CD14-positive monocyte (primary cell): ENCODE measurements around the gene OGFOD3. TPM values are rescaled to one million over a fixed set of nuclear protein-coding genes. Genes with fewer than 3 reads are reported as not detected.

Experiments
- DNase-seq, 3 donors: peaks; one replicate each; pipeline ENCODE4 v3.0.0-alpha.2; 2011 to 2022
- H2AFZ ChIP-seq: 2 replicates; pipeline ENCODE4 v1.6.0; 2012; ENCODE audit warnings: mild to moderate bottlenecking, low read depth, low read length, inconsistent platforms; ENCODE audit not compliant: insufficient read depth, poor library complexity, severe bottlenecking
- H3K27ac ChIP-seq, 2 donors: 1 replicate in 1 of 2; 2 replicates in 1 of 2; pipeline ENCODE4 v1.5.1; 2012 to 2013; ENCODE audit warnings: low read length in 2 of 2, control low read depth in 1 of 2, inconsistent platforms in 1 of 2, low read depth in 1 of 2, mild to moderate bottlenecking in 1 of 2
- H3K27me3 ChIP-seq, 2 donors: one replicate each; pipeline versions ENCODE4 v1.6.0 to v1.6.1; 2011 to 2013; ENCODE audit warnings: low read length in 2 of 2; ENCODE audit not compliant: control insufficient read depth in 2 of 2, insufficient read depth in 2 of 2
- H3K36me3 ChIP-seq, 2 donors: replicated peaks in 1 of 2; 1 replicate in 1 of 2; 2 replicates in 1 of 2; pipeline versions ENCODE4 v1.5.1 to v1.6.1; 2012 to 2013; ENCODE audit warnings: low read length in 2 of 2, control low read depth in 1 of 2, inconsistent platforms in 1 of 2, mild to moderate bottlenecking in 1 of 2; ENCODE audit not compliant: insufficient read depth in 2 of 2, control insufficient read depth in 1 of 2
- H3K4me1 ChIP-seq, 2 donors: 1 replicate in 1 of 2; 2 replicates in 1 of 2; pipeline versions ENCODE4 v1.5.1 to v1.6.1; 2012 to 2013; ENCODE audit warnings: low read length in 2 of 2, control low read depth in 1 of 2, inconsistent platforms in 1 of 2, mild to moderate bottlenecking in 1 of 2, moderate library complexity in 1 of 2; ENCODE audit not compliant: insufficient read depth in 2 of 2, control insufficient read depth in 1 of 2
- H3K4me2 ChIP-seq: replicated peaks from 2 replicates; pipeline ENCODE3; 2012; ENCODE audit warnings: low read length, moderate library complexity, mild to moderate bottlenecking; ENCODE audit not compliant: poor library complexity, severe bottlenecking; ENCODE audit errors: extremely low read depth
- H3K4me3 ChIP-seq, 3 experiments: fragments of 200-600 bp in 1 of 3; sonication (generic) in 1 of 3; replicated peaks in 1 of 3; 1 replicate in 2 of 3; 2 replicates in 1 of 3; pipeline ENCODE4 v1.5.1; 2011 to 2013; ENCODE audit warnings: low read length in 3 of 3, mild to moderate bottlenecking in 3 of 3, control low read depth in 2 of 3, low read depth in 2 of 3, inconsistent platforms in 1 of 3, moderate library complexity in 1 of 3
- H3K79me2 ChIP-seq: 2 replicates; pipeline ENCODE4 v1.6.0; 2012; ENCODE audit warnings: mild to moderate bottlenecking, control low read depth, inconsistent platforms, low read length, moderate library complexity; ENCODE audit not compliant: insufficient read depth
- H3K9ac ChIP-seq: 2 replicates; pipeline ENCODE4 v1.6.0; 2017; ENCODE audit warnings: low read length, mild to moderate bottlenecking; ENCODE audit not compliant: insufficient read depth, poor library complexity, severe bottlenecking
- H3K9me3 ChIP-seq, 2 donors: replicated peaks in 1 of 2; 1 replicate in 1 of 2; 2 replicates in 1 of 2; pipeline versions ENCODE4 v1.5.1 to v1.6.1; 2012 to 2013; ENCODE audit warnings: low read length in 2 of 2, control low read depth in 1 of 2; ENCODE audit not compliant: control insufficient read depth in 1 of 2, insufficient read depth in 1 of 2
- H4K20me1 ChIP-seq: 2 replicates; pipeline ENCODE4 v1.6.0; 2012; ENCODE audit warnings: mild to moderate bottlenecking, low read length, control low read depth, moderate library complexity; ENCODE audit not compliant: insufficient read depth
- H3K27ac Mint-ChIP-seq, 7 donors: one replicate each; pipeline ENCODE4 v1.8.0; 2020; ENCODE audit warnings: mild to moderate bottlenecking in 7 of 7, mixed read lengths in 7 of 7, moderate library complexity in 6 of 7, inconsistent platforms in 2 of 7
- H3K27me3 Mint-ChIP-seq, 3 donors: one replicate each; pipeline ENCODE4 v1.8.0; 2021 to 2022; ENCODE audit warnings: low read depth in 3 of 3, mild to moderate bottlenecking in 3 of 3, mixed read lengths in 3 of 3, moderate library complexity in 3 of 3, inconsistent platforms in 1 of 3
- H3K36me3 Mint-ChIP-seq, 2 donors: one replicate each; pipeline ENCODE4 v1.8.0; 2020; ENCODE audit warnings: mixed read lengths in 2 of 2, inconsistent platforms in 1 of 2, mild to moderate bottlenecking in 1 of 2
- H3K4me1 Mint-ChIP-seq: one replicate; pipeline ENCODE4 v1.8.0; 2020; ENCODE audit warnings: mild to moderate bottlenecking, mixed read lengths
- H3K4me3 Mint-ChIP-seq, 2 donors: one replicate each; pipeline ENCODE4 v1.8.0; 2020; ENCODE audit warnings: mild to moderate bottlenecking in 2 of 2, mixed read lengths in 2 of 2, moderate library complexity in 1 of 2
- H3K9me3 Mint-ChIP-seq, 7 donors: one replicate each; pipeline ENCODE4 v1.8.0; 2020 to 2022; ENCODE audit warnings: mixed read lengths in 7 of 7, mild to moderate bottlenecking in 6 of 7, moderate library complexity in 6 of 7, inconsistent platforms in 2 of 7
- CTCF ChIP-seq: fragments of 200-600 bp; IDR thresholded peaks from one replicate; pipeline ENCODE4 v1.8.0; 2022; ENCODE audit warnings: antibody characterized with exemption, mild to moderate bottlenecking
- WGBS: methylation state at CpG from one replicate; pipeline ENCODE4 v1.1.5; 2013; ENCODE audit warnings: missing lambda C conversion rate; ENCODE audit not compliant: insufficient coverage; 5-methylcytosine and 5-hydroxymethylcytosine counted together
- intact Hi-C, 2 donors: fragments of 100-400 bp; cut with micrococcal nuclease; formaldehyde crosslinking; loops; one replicate each; pipeline versions ENCODE4 v1.15.0 to v1.15.1; 2023
- polyA plus RNA-seq, 3 donors: library from polyadenylated mRNA; depleted of rRNA in 1 of 3; unstranded in 2 of 3; stranded (reverse) in 1 of 3; fragments of 300-500 nt in 2 of 3; fragments of >200 nt in 1 of 3; fragmentation: Illumina TruSeq in 2 of 3; gene quantifications; 1 replicate in 2 of 3; 2 replicates in 1 of 3; pipeline ENCODE4 v1.2.3, GENCODE V29; 2012 to 2021

The OGFOD3 gene
- polyA plus RNA-seq, 3 donors, result 17.9 to 36.4 (median 25.2) TPM

- no peak for TF ChIP-seq CTCF
- Mint-ChIP-seq H3K9me3 (no peaks in the 10 kb centered on the region), H3K36me3 (peaks cover 28% of the 10 kb centered on the region in 2 donors), H3K4me3 (no peak overlapping the region), H3K27me3 (peaks cover 0 to 1% (median 1%) of the 10 kb centered on the region in 3 donors), H3K27ac (no peak overlapping the region), H3K4me1 (peaks cover 23% of the 10 kb centered on the region)
- Histone ChIP-seq H3K4me2 (no peak overlapping the region), H2AFZ (no peak overlapping the region), H3K27ac (no peak overlapping the region), H3K4me3 (no peak overlapping the region), H3K27me3 (no peaks in the 10 kb centered on the region), H3K79me2 (peaks cover 11% of the 10 kb centered on the region), H3K9me3 (no peaks in the 10 kb centered on the region), H3K9ac (no peak overlapping the region), H3K36me3 (peaks cover 8 to 18% of the 10 kb centered on the region in 2 donors), H4K20me1 (peaks cover 53% of the 10 kb centered on the region), H3K4me1 (peaks cover 23 to 24% of the 10 kb centered on the region in 2 donors)
- DNase-seq, result no peak
- intact Hi-C loops, result no loop called here
- no CpG with 5 or more reads among the region's 4 CpGs for WGBS
These were observed 2.1 kb downstream of the OGFOD3 start for GRCh38 chr17:82416264-82416663.

GRCh38 chr17:82415786-82416185 is 2.6 kb downstream of the OGFOD3 start:
- no peak overlapping the region for H3K4me3 Mint-ChIP-seq
- H3K27ac Mint-ChIP-seq, result peak overlapping the region in 1 of 7 donors; percentile 37

More at GRCh38 chr17:82415786-82416185, 2.6 kb downstream of the OGFOD3 start:
- H3K4me1 Mint-ChIP-seq, result peaks cover 23% of the 10 kb centered on the region
- intact Hi-C loops, result no loop called here
- H3K36me3 ChIP-seq, result peaks cover 4 to 13% of the 10 kb centered on the region in 2 donors
- peaks cover 23% of the 10 kb centered on the region in 2 donors for H3K36me3 Mint-ChIP-seq
- peaks cover 11% of the 10 kb centered on the region for H3K79me2 ChIP-seq
- no peak for TF ChIP-seq CTCF
- H3K27me3 Mint-ChIP-seq, result peaks cover 0 to 1% (median 1%) of the 10 kb centered on the region in 3 donors
- no peak overlapping the region for H3K27ac ChIP-seq
- DNase-seq, result no peak
- no peaks in the 10 kb centered on the region for H3K9me3 Mint-ChIP-seq
- no peak overlapping the region for H2AFZ ChIP-seq
- no peak overlapping the region for H3K9ac ChIP-seq
- 94% methylated on average over 3 of the region's 9 CpGs for WGBS
- H3K9me3 ChIP-seq, result no peaks in the 10 kb centered on the region
- H3K4me3 ChIP-seq, result no peak overlapping the region
- H3K4me2 ChIP-seq, result no peak overlapping the region
- peaks cover 23 to 24% of the 10 kb centered on the region in 2 donors for H3K4me1 ChIP-seq
- H3K27me3 ChIP-seq, result no peaks in the 10 kb centered on the region
- peaks cover 53% of the 10 kb centered on the region for H4K20me1 ChIP-seq
